ENCODE data around the gene ZNF469. TPM values are rescaled to one million over a fixed set of nuclear protein-coding genes. Genes with fewer than 3 reads are reported as not detected.

The ZNF469 gene
- total RNA-seq, 1 donor from 2014 or later: 28.7 TPM

- Mint-ChIP-seq H3K9me3 (no peaks in the 10 kb centered on the region), H3K27me3 (ENCODE audit: low read depth) (no peaks in the 10 kb centered on the region), H3K4me1 (peaks cover 4% of the 10 kb centered on the region), H3K27ac (no peak overlapping the region), H3K4me3 (no peak overlapping the region), H3K36me3 (no peaks in the 10 kb centered on the region)
- no peak for DNase-seq (ENCODE audit: low spot score in 2 of 2, unreplicated experiment in 2 of 2)
- TF ChIP-seq, protein P1, sequence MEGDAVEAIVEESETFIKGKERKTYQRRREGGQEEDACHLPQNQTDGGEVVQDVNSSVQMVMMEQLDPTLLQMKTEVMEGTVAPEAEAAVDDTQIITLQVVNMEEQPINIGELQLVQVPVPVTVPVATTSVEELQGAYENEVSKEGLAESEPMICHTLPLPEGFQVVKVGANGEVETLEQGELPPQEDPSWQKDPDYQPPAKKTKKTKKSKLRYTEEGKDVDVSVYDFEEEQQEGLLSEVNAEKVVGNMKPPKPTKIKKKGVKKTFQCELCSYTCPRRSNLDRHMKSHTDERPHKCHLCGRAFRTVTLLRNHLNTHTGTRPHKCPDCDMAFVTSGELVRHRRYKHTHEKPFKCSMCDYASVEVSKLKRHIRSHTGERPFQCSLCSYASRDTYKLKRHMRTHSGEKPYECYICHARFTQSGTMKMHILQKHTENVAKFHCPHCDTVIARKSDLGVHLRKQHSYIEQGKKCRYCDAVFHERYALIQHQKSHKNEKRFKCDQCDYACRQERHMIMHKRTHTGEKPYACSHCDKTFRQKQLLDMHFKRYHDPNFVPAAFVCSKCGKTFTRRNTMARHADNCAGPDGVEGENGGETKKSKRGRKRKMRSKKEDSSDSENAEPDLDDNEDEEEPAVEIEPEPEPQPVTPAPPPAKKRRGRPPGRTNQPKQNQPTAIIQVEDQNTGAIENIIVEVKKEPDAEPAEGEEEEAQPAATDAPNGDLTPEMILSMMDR (IDR thresholded peaks at IDR 0.05; ENCODE audit: unreplicated experiment): no peak
Observed at GRCh38 chr16:88416686-88417085, 33.9 kb downstream of the ZNF469 start.

DNA sequence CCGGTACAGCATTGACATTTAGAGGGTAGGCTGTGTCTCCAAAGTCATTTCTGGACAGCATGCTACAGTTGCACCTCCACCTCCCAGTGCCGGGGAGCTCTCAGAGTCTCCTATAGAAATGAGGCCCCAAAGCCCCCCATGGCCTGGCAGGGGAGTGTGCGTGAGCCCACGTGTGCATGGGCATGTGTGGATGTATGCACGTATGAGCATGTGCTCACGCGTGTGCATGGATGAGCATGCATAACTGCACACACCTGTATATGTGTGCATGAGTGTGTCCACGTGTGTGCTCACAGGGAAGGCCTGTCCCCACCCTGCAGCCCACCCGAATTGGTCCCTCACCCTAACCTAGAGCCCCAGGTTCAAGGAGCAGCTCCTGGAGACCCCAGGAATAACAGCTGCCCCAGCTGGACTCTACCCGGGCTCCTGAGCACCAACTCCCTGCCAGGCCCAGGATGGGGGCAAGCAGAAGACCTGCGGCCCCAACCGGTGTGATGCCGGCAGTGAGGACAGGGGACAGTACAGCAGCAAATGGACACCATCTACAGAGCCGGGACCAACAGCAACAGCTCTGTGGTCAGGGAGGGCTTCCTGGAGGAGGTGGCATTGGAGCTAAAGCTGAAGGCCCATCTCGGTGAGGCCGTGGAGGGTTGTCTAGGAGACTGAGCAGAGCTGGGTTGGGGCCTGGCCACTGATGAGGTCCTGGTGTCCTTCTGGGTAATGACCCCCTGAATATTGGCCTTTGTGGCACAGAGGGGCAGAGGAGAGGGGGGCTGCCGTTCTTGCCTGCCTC lies 35.1 kb downstream of the ZNF469 start:
- peaks cover 4% of the 10 kb centered on the region for H3K4me1 Mint-ChIP-seq
- TF ChIP-seq, protein P1 (IDR thresholded peaks at IDR 0.05; ENCODE audit: unreplicated experiment): no peak
- H3K4me3 Mint-ChIP-seq: no peak overlapping the region
- no peak for DNase-seq (ENCODE audit: low spot score in 2 of 2, unreplicated experiment in 2 of 2)
- H3K27ac Mint-ChIP-seq: no peak overlapping the region
- H3K9me3 Mint-ChIP-seq: no peaks in the 10 kb centered on the region
- H3K27me3 Mint-ChIP-seq (ENCODE audit: low read depth): no peaks in the 10 kb centered on the region
- no peaks in the 10 kb centered on the region for H3K36me3 Mint-ChIP-seq

- Mint-ChIP-seq H3K4me3 (no peak overlapping the region), H3K36me3 (no peaks in the 10 kb centered on the region), H3K27ac (no peak overlapping the region), H3K9me3 (no peaks in the 10 kb centered on the region), H3K4me1 (peaks cover 5% of the 10 kb centered on the region), H3K27me3 (ENCODE audit: low read depth) (no peaks in the 10 kb centered on the region)
- DNase-seq (ENCODE audit: low spot score in 2 of 2, unreplicated experiment in 2 of 2): no peak
- TF ChIP-seq, protein P1 (IDR thresholded peaks at IDR 0.05; ENCODE audit: unreplicated experiment): no peak
Observed at GRCh38 chr16:88418869-88419268, 36.1 kb downstream of the ZNF469 start.

- peaks cover 13% of the 10 kb centered on the region for H3K4me1 Mint-ChIP-seq
- H3K27ac Mint-ChIP-seq: no peak overlapping the region
- no peaks in the 10 kb centered on the region for H3K36me3 Mint-ChIP-seq
- H3K27me3 Mint-ChIP-seq (ENCODE audit: low read depth): no peaks in the 10 kb centered on the region
- TF ChIP-seq, protein P1 (IDR thresholded peaks at IDR 0.05; ENCODE audit: unreplicated experiment): no peak
- H3K9me3 Mint-ChIP-seq: no peaks in the 10 kb centered on the region
- H3K4me3 Mint-ChIP-seq: no peak overlapping the region
- DNase-seq (ENCODE audit: low spot score in 2 of 2, unreplicated experiment in 2 of 2): no peak
Observed at GRCh38 chr16:88419790-88420189, 37.0 kb downstream of the ZNF469 start.

- no peak overlapping the region for H3K4me3 Mint-ChIP-seq
- TF ChIP-seq, protein P1 (IDR thresholded peaks at IDR 0.05; ENCODE audit: unreplicated experiment): no peak
- no peaks in the 10 kb centered on the region for H3K9me3 Mint-ChIP-seq
- no peak overlapping the region for H3K27ac Mint-ChIP-seq
- no peaks in the 10 kb centered on the region for H3K27me3 Mint-ChIP-seq (ENCODE audit: low read depth)
- H3K4me1 Mint-ChIP-seq: peaks cover 16% of the 10 kb centered on the region
- no peak for DNase-seq (ENCODE audit: low spot score in 2 of 2, unreplicated experiment in 2 of 2)
- H3K36me3 Mint-ChIP-seq: no peaks in the 10 kb centered on the region
Observed at GRCh38 chr16:88420496-88420895, 37.7 kb downstream of the ZNF469 start.

Data from mesothelial cell of epicardium (in vitro differentiated cells).